Skeletal muscle tissue (tissue), 4 donors: Measurements from ENCODE around the gene ZNF148. TPM values are rescaled to one million over a fixed set of nuclear protein-coding genes. Genes with fewer than 3 reads are reported as not detected.

Experiments used
- H3K27ac ChIP-seq: one replicate; pipeline ENCODE4 v1.7.0; 2013; ENCODE audit warnings: mild to moderate bottlenecking, low read depth, low read length, inconsistent platforms
- H3K27me3 ChIP-seq, 3 donors: one replicate each; pipeline ENCODE4 v1.7.0; 2013; ENCODE audit warnings: low read length in 3 of 3; ENCODE audit not compliant: control insufficient read depth in 3 of 3, insufficient read depth in 3 of 3
- H3K36me3 ChIP-seq, 3 donors: one replicate each; pipeline ENCODE4 v1.7.0; 2013; ENCODE audit warnings: low read length in 3 of 3; ENCODE audit not compliant: control insufficient read depth in 3 of 3, insufficient read depth in 3 of 3
- H3K4me1 ChIP-seq, 3 donors: one replicate each; pipeline ENCODE4 v1.7.0; 2013; ENCODE audit warnings: low read length in 3 of 3, mild to moderate bottlenecking in 3 of 3; ENCODE audit not compliant: control insufficient read depth in 3 of 3, insufficient read depth in 3 of 3
- H3K4me3 ChIP-seq, 3 donors: one replicate each; pipeline ENCODE4 v1.7.0; 2013; ENCODE audit warnings: low read length in 3 of 3
- H3K9ac ChIP-seq, 3 donors: one replicate each; pipeline ENCODE4 v1.7.0; 2013; ENCODE audit warnings: low read length in 3 of 3, mild to moderate bottlenecking in 3 of 3, moderate library complexity in 2 of 3, low read depth in 1 of 3
- H3K9me3 ChIP-seq, 3 donors: one replicate each; pipeline ENCODE4 v1.7.0; 2013; ENCODE audit warnings: low read length in 3 of 3; ENCODE audit not compliant: control insufficient read depth in 3 of 3
- total RNA-seq: library from RNA; depleted of rRNA; stranded (reverse); fragments of >200 nt; gene quantifications from one replicate; pipeline ENCODE4 v1.2.3, GENCODE V29; 2014
- donor health status: Osteomylitis.

ZNF148 gene
- total RNA-seq, 1 donor from 2014 or later: 17.7 TPM

- Histone ChIP-seq H3K27ac (no peak overlapping the region), H3K4me1 (no peaks in the 10 kb centered on the region), H3K4me3 (no peak overlapping the region), H3K27me3 (no peaks in the 10 kb centered on the region), H3K9me3 (no peaks in the 10 kb centered on the region), H3K36me3 (no peaks in the 10 kb centered on the region), H3K9ac (no peak overlapping the region)
These were observed 184.3 kb downstream of the ZNF148 start for GRCh38 chr3:125190786-125191185.

GRCh38 chr3:125189378-125190165, 185.6 kb downstream of the ZNF148 start:
- Histone ChIP-seq H3K27me3 (no peaks in the 10 kb centered on the region), H3K27ac (no peak overlapping the region), H3K9ac (no peak overlapping the region), H3K36me3 (no peaks in the 10 kb centered on the region), H3K4me1 (no peaks in the 10 kb centered on the region), H3K9me3 (no peaks in the 10 kb centered on the region), H3K4me3 (no peak overlapping the region)

GRCh38 chr3:125188955-125189354, 186.2 kb downstream of the ZNF148 start:
- no peaks in the 10 kb centered on the region for H3K9me3 ChIP-seq
- no peaks in the 10 kb centered on the region for H3K4me1 ChIP-seq
- H3K36me3 ChIP-seq: no peaks in the 10 kb centered on the region
- H3K27me3 ChIP-seq: no peaks in the 10 kb centered on the region
- H3K27ac ChIP-seq: no peak overlapping the region
- no peak overlapping the region for H3K9ac ChIP-seq
- no peak overlapping the region for H3K4me3 ChIP-seq

- H3K9ac ChIP-seq: no peak overlapping the region
- H3K4me3 ChIP-seq: no peak overlapping the region
- H3K9me3 ChIP-seq: no peaks in the 10 kb centered on the region
- H3K4me1 ChIP-seq: no peaks in the 10 kb centered on the region
- H3K27me3 ChIP-seq: no peaks in the 10 kb centered on the region
- H3K36me3 ChIP-seq: no peaks in the 10 kb centered on the region
- H3K27ac ChIP-seq: no peak overlapping the region
These were observed 187.6 kb downstream of the ZNF148 start for GRCh38 chr3:125187599-125187910.

GRCh38 chr3:125186800-125187598, 188.1 kb downstream of the ZNF148 start:
- no peak overlapping the region for H3K9ac ChIP-seq
- H3K36me3 ChIP-seq: no peaks in the 10 kb centered on the region
- H3K27ac ChIP-seq: no peak overlapping the region
- no peaks in the 10 kb centered on the region for H3K4me1 ChIP-seq
- no peaks in the 10 kb centered on the region for H3K27me3 ChIP-seq
- H3K4me3 ChIP-seq: no peak overlapping the region
- no peaks in the 10 kb centered on the region for H3K9me3 ChIP-seq

GRCh38 chr3:125186261-125186787, 188.8 kb downstream of the ZNF148 start:
- H3K36me3 ChIP-seq: no peaks in the 10 kb centered on the region
- H3K9me3 ChIP-seq: no peaks in the 10 kb centered on the region
- no peaks in the 10 kb centered on the region for H3K27me3 ChIP-seq
- no peak overlapping the region for H3K27ac ChIP-seq
- no peak overlapping the region for H3K9ac ChIP-seq
- H3K4me3 ChIP-seq: no peak overlapping the region
- H3K4me1 ChIP-seq: no peaks in the 10 kb centered on the region

- H3K27me3 ChIP-seq: no peaks in the 10 kb centered on the region
- no peak overlapping the region for H3K27ac ChIP-seq
- no peak overlapping the region for H3K4me3 ChIP-seq
- no peaks in the 10 kb centered on the region for H3K9me3 ChIP-seq
- no peaks in the 10 kb centered on the region for H3K4me1 ChIP-seq
- no peak overlapping the region for H3K9ac ChIP-seq
- H3K36me3 ChIP-seq: no peaks in the 10 kb centered on the region
These were observed 189.3 kb downstream of the ZNF148 start for GRCh38 chr3:125185805-125186204.

- Histone ChIP-seq H3K4me1 (no peaks in the 10 kb centered on the region), H3K9ac (no peak overlapping the region), H3K4me3 (no peak overlapping the region), H3K36me3 (no peaks in the 10 kb centered on the region), H3K27me3 (no peaks in the 10 kb centered on the region), H3K9me3 (no peaks in the 10 kb centered on the region), H3K27ac (no peak overlapping the region)
These were observed 195.3 kb downstream of the ZNF148 start for GRCh38 chr3:125179884-125180240.

- no peaks in the 10 kb centered on the region for H3K36me3 ChIP-seq
- H3K27ac ChIP-seq: no peak overlapping the region
- no peaks in the 10 kb centered on the region for H3K27me3 ChIP-seq
- no peaks in the 10 kb centered on the region for H3K9me3 ChIP-seq
- H3K9ac ChIP-seq: no peak overlapping the region
- H3K4me1 ChIP-seq: no peaks in the 10 kb centered on the region
- H3K4me3 ChIP-seq: no peak overlapping the region
These were observed 195.8 kb downstream of the ZNF148 start for GRCh38 chr3:125179143-125179883.

GRCh38 chr3:125177746-125178145, 197.4 kb downstream of the ZNF148 start:
- Histone ChIP-seq H3K36me3 (no peaks in the 10 kb centered on the region), H3K27ac (no peak overlapping the region), H3K9me3 (no peaks in the 10 kb centered on the region), H3K9ac (no peak overlapping the region), H3K4me1 (no peaks in the 10 kb centered on the region), H3K27me3 (no peaks in the 10 kb centered on the region), H3K4me3 (no peak overlapping the region)
